Keratinocyte (primary cell): ENCODE data around the gene FAIM2. TPM values are rescaled to one million over a fixed set of nuclear protein-coding genes. Genes with fewer than 3 reads are reported as not detected.

Source experiments
- DNase-seq: peaks from one replicate; pipeline ENCODE4 v3.0.0-alpha.2; 2011; ENCODE audit warnings: low read depth, missing footprints, low spot score
- FAIRE-seq: peaks from 2 replicates; lab custom pipeline; 2011; peaks lifted over from hg19 to GRCh38; lab: Jason Lieb, UNC
- H2AFZ ChIP-seq: 2 replicates; pipeline ENCODE4 v1.6.0; 2012; ENCODE audit warnings: low read length, control low read depth, inconsistent platforms; ENCODE audit not compliant: control insufficient read depth
- H3K27ac ChIP-seq: 2 replicates; pipeline ENCODE4 v1.5.1; 2011; ENCODE audit warnings: low read length; ENCODE audit not compliant: control insufficient read depth, insufficient read depth
- H3K27me3 ChIP-seq: 3 replicates; pipeline ENCODE4 v1.6.0; 2011; ENCODE audit warnings: low read length; ENCODE audit not compliant: control insufficient read depth, insufficient read depth; ENCODE audit errors: extremely low read depth
- H3K36me3 ChIP-seq, 2 experiments: 2 replicates in 1 of 2; 3 replicates in 1 of 2; pipeline ENCODE4 v1.5.1; 2011; ENCODE audit warnings: low read length in 2 of 2, mild to moderate bottlenecking in 1 of 2; ENCODE audit not compliant: control insufficient read depth in 2 of 2, insufficient read depth in 2 of 2; ENCODE audit errors: extremely low read depth in 1 of 2
- H3K4me1 ChIP-seq: 3 replicates; pipeline ENCODE4 v1.5.1; 2011; ENCODE audit warnings: low read length; ENCODE audit not compliant: control insufficient read depth, insufficient read depth; ENCODE audit errors: extremely low read depth
- H3K4me2 ChIP-seq: 3 replicates; pipeline ENCODE4 v1.6.0; 2011; ENCODE audit warnings: low read depth, low read length; ENCODE audit not compliant: control insufficient read depth, insufficient read depth; ENCODE audit errors: extremely low read depth
- H3K4me3 ChIP-seq, 3 experiments: fragments of 200-600 bp in 1 of 3; sonication (generic) in 1 of 3; 2 replicates in 2 of 3; 3 replicates in 1 of 3; pipeline ENCODE4 v1.5.1; 2011 to 2016; ENCODE audit warnings: low read length in 3 of 3, mild to moderate bottlenecking in 3 of 3, control low read depth in 2 of 3, inconsistent platforms in 1 of 3, low read depth in 1 of 3, mixed read lengths in 1 of 3, mixed run types in 1 of 3, moderate library complexity in 1 of 3; ENCODE audit not compliant: control insufficient read depth in 2 of 3, insufficient read depth in 2 of 3; ENCODE audit errors: extremely low read depth in 1 of 3
- H3K79me2 ChIP-seq: 2 replicates; pipeline ENCODE4 v1.6.0; 2012; ENCODE audit warnings: low read length; ENCODE audit not compliant: control insufficient read depth, insufficient read depth
- H3K9ac ChIP-seq: 3 replicates; pipeline ENCODE4 v1.6.0; 2011; ENCODE audit warnings: low read length; ENCODE audit not compliant: control insufficient read depth, insufficient read depth; ENCODE audit errors: extremely low read depth
- H3K9me1 ChIP-seq: 3 replicates; pipeline ENCODE4 v1.6.0; 2011; ENCODE audit warnings: low read length; ENCODE audit not compliant: control insufficient read depth, insufficient read depth; ENCODE audit errors: extremely low read depth
- H3K9me3 ChIP-seq: 2 replicates; pipeline ENCODE4 v1.5.1; 2012; ENCODE audit warnings: low read depth, low read length; ENCODE audit not compliant: control insufficient read depth
- H4K20me1 ChIP-seq: 3 replicates; pipeline ENCODE4 v1.6.0; 2011; ENCODE audit warnings: low read length; ENCODE audit not compliant: control insufficient read depth, insufficient read depth; ENCODE audit errors: extremely low read depth
- CTCF ChIP-seq, 3 experiments: IDR thresholded peaks in 1 of 3; conservative IDR thresholded peaks in 1 of 3; optimal IDR thresholded peaks in 1 of 3; 2 replicates in 2 of 3; 3 replicates in 1 of 3; pipeline versions ENCODE3 to v1.5.1; 2011; ENCODE audit warnings: low read length in 3 of 3, mild to moderate bottlenecking in 3 of 3, moderate library complexity in 2 of 3, control low read depth in 1 of 3, inconsistent platforms in 1 of 3; ENCODE audit not compliant: insufficient read depth in 2 of 3; ENCODE audit errors: extremely low read depth in 1 of 3
- EZH2 ChIP-seq: IDR thresholded peaks from one replicate; pipeline ENCODE4 v1.6.1; 2012; ENCODE audit warnings: inconsistent platforms, mild to moderate bottlenecking, low read length, moderate library complexity
- dilution Hi-C: fragments of 300-500 bp; cut with MboI; formaldehyde crosslinking; loops from one replicate; pipeline ENCODE4 v1.7.0; 2020; ENCODE audit warnings: low sequenced_read_pairs; ENCODE audit not compliant: extremely low pct_ligation_motif_present
- polyA plus RNA-seq, 5 experiments: library from polyadenylated mRNA; depleted of rRNA in 3 of 5; stranded (reverse) in 3 of 5; stranded (forward) in 1 of 5; unstranded in 1 of 5; fragments of >200 nt; gene quantifications; 1 replicate in 1 of 5; 2 replicates in 3 of 5; 3 replicates in 1 of 5; pipeline versions ENCODE4 v1.2.1 to v1.2.3, GENCODE V29; 2011 to 2012; ENCODE audit warnings: missing spikeins in 2 of 5, low read depth in 1 of 5, low replicate concordance in 1 of 5

Gene FAIM2
- polyA plus RNA-seq, 1 donor (not counting 4 experiments of a cell fraction or from before 2014, with no cell fraction given): not detected

- TF ChIP-seq EZH2 (no peak), CTCF (optimal IDR thresholded peaks at IDR 0.05 in 1 of 3, IDR thresholded peaks at IDR 0.05 in 1 of 3, conservative IDR thresholded peaks at IDR 0.05 in 1 of 3; ENCODE audit: extremely low read depth in 1 of 3, insufficient read depth in 2 of 3, low read length in 3 of 3) (no peak)
- Histone ChIP-seq H3K9ac (no peak overlapping the region), H3K27me3 (no peaks in the 10 kb centered on the region), H3K79me2 (peaks cover 52% of the 10 kb centered on the region), H3K4me1 (peaks cover 3% of the 10 kb centered on the region), H3K9me1 (peaks cover 3% of the 10 kb centered on the region), H3K4me2 (no peak overlapping the region), H3K9me3 (no peaks in the 10 kb centered on the region), H3K4me3 (no peak overlapping the region), H4K20me1 (peaks cover 14% of the 10 kb centered on the region), H3K27ac (no peak overlapping the region), H3K36me3 (peaks cover 6% of the 10 kb centered on the region in 2 experiments), H2AFZ (no peak overlapping the region)
- dilution Hi-C loops: no loop called here
- DNase-seq: no peak
- no peak for FAIRE-seq
Measured at GRCh38 chr12:49819786-49820185, 83.9 kb downstream of the FAIM2 start.

GRCh38 chr12:49818241-49818895 is 85.3 kb downstream of the FAIM2 start:
- H3K79me2 ChIP-seq: peaks cover 38% of the 10 kb centered on the region
- H3K27me3 ChIP-seq: no peaks in the 10 kb centered on the region
- no peak overlapping the region for H3K9ac ChIP-seq
- no peaks in the 10 kb centered on the region for H3K9me3 ChIP-seq
- H3K4me3 ChIP-seq: no peak overlapping the region
- H3K4me2 ChIP-seq: no peak overlapping the region
- H3K36me3 ChIP-seq: peaks cover 6% of the 10 kb centered on the region in 2 experiments
- no peaks in the 10 kb centered on the region for H3K4me1 ChIP-seq
- peaks cover 6% of the 10 kb centered on the region for H4K20me1 ChIP-seq
- TF ChIP-seq EZH2: no peak
- no peak for TF ChIP-seq CTCF (optimal IDR thresholded peaks at IDR 0.05 in 1 of 3, IDR thresholded peaks at IDR 0.05 in 1 of 3, conservative IDR thresholded peaks at IDR 0.05 in 1 of 3; ENCODE audit: extremely low read depth in 1 of 3, insufficient read depth in 2 of 3, low read length in 3 of 3)
- H2AFZ ChIP-seq: no peak overlapping the region
- no peaks in the 10 kb centered on the region for H3K9me1 ChIP-seq
- DNase-seq (no peak), FAIRE-seq (no peak)
- dilution Hi-C loops: no loop called here
- no peak overlapping the region for H3K27ac ChIP-seq

Other genes with a start within 250 kb of the FAIM2 start
- gene FMNL3, start 196.5 kb downstream of the FAIM2 start, polyA plus RNA-seq: 1.1 to 1.4 TPM (median 1.2 TPM) in 3 replicates
- gene TMBIM6, start 162.3 kb downstream of the FAIM2 start, polyA plus RNA-seq: 619 to 815 TPM (median 668 TPM) in 3 replicates
- gene NCKAP5L, start 75.5 kb downstream of the FAIM2 start, polyA plus RNA-seq: 3.9 to 5.8 TPM (median 4.4 TPM) in 3 replicates
- gene BCDIN3D, start 60.8 kb downstream of the FAIM2 start, polyA plus RNA-seq: 2.9 to 3.7 TPM (median 3.4 TPM) in 3 replicates
- gene AQP2, start 46.8 kb upstream of the FAIM2 start, polyA plus RNA-seq: not detected in 3 replicates
- gene AQP5, start 58.0 kb upstream of the FAIM2 start, polyA plus RNA-seq: not detected in 3 replicates
- 0.28 to 0.57 TPM (median 0.45 TPM) in 3 replicates for gene AQP6, start 69.0 kb upstream of the FAIM2 start, polyA plus RNA-seq
- gene RACGAP1, start 121.6 kb upstream of the FAIM2 start, polyA plus RNA-seq: 27.7 to 57.1 TPM (median 45.2 TPM) in 3 replicates
- 5.7 to 8.3 TPM (median 5.7 TPM) in 3 replicates for gene ASIC1, start 153.7 kb upstream of the FAIM2 start, polyA plus RNA-seq
- gene SMARCD1, start 181.4 kb upstream of the FAIM2 start, polyA plus RNA-seq: 48.8 to 91.5 TPM (median 56.6 TPM) in 3 replicates
- 0.13 to 0.22 TPM (median 0.17 TPM) in 3 replicates for gene GPD1, start 200.1 kb upstream of the FAIM2 start, polyA plus RNA-seq
- gene COX14, start 208.3 kb upstream of the FAIM2 start, polyA plus RNA-seq: 62.5 to 139 TPM (median 96.6 TPM) in 3 replicates